ENCODE measurements around the gene LYZL4.

GRCh38 chr3:42403737-42404136 is 6.7 kb downstream of the LYZL4 start:
- TF ChIP-seq CTCF (IDR thresholded peaks at IDR 0.05) (no peak), POLR2A (IDR thresholded peaks at IDR 0.05) (no peak), EP300 (IDR thresholded peaks at IDR 0.05) (no peak), POLR2AphosphoS5 (IDR thresholded peaks at IDR 0.05) (no peak)
